Dermis blood vessel endothelial cell (primary cell): ENCODE data around the gene SOWAHD. TPM values are rescaled to one million over a fixed set of nuclear protein-coding genes. Genes with fewer than 3 reads are reported as not detected.

Source experiments
- total RNA-seq: library from RNA; depleted of rRNA; stranded (reverse); fragments of >200 nt; gene quantifications from 2 replicates; pipeline ENCODE4 v1.2.3, GENCODE V29; 2014

Gene SOWAHD
- total RNA-seq, 1 donor from 2014 or later: not detected

Other genes with a start within 250 kb of the SOWAHD start
- gene STEEP1, start 193.2 kb upstream of the SOWAHD start, total RNA-seq: 45.3 and 53.8 TPM in 2 replicates
- 22.6 and 33.6 TPM in 2 replicates for gene UBE2A, start 184.0 kb upstream of the SOWAHD start, total RNA-seq
- gene NKRF, start 152.2 kb upstream of the SOWAHD start, total RNA-seq: 4.1 and 9.9 TPM in 2 replicates
- gene SEPTIN6, start 65.4 kb upstream of the SOWAHD start, total RNA-seq: 22.8 and 40.9 TPM in 2 replicates
- 2,423 and 9,363 TPM in 2 replicates for gene RPL39, start 33.0 kb downstream of the SOWAHD start, total RNA-seq
- 1.9 and 4.0 TPM in 2 replicates for gene UPF3B, start 94.4 kb downstream of the SOWAHD start, total RNA-seq
- gene RNF113A, start 113.1 kb downstream of the SOWAHD start, total RNA-seq: 18.0 and 19.6 TPM in 2 replicates
- gene NDUFA1, start 113.2 kb downstream of the SOWAHD start, total RNA-seq: 52.0 and 89.2 TPM in 2 replicates
- gene AKAP14, start 137.3 kb downstream of the SOWAHD start, total RNA-seq: not detected in 2 replicates
- 3.5 and 4.4 TPM in 2 replicates for gene NKAP, start 185.2 kb downstream of the SOWAHD start, total RNA-seq